ENCODE results near the gene TSC2. TPM values are rescaled to one million over a fixed set of nuclear protein-coding genes. Genes with fewer than 3 reads are reported as not detected.
"Not testable (repeated sequence)": the region's sequence is repeated elsewhere in the genome, so short reads cannot be mapped to it uniquely, and the experiment has no call there.

The TSC2 gene
- total and polyA plus RNA-seq, 2 donors (not counting 3 experiments of a cell fraction or from before 2014, with no cell fraction given) = 87.9 to 144 TPM

DNA sequence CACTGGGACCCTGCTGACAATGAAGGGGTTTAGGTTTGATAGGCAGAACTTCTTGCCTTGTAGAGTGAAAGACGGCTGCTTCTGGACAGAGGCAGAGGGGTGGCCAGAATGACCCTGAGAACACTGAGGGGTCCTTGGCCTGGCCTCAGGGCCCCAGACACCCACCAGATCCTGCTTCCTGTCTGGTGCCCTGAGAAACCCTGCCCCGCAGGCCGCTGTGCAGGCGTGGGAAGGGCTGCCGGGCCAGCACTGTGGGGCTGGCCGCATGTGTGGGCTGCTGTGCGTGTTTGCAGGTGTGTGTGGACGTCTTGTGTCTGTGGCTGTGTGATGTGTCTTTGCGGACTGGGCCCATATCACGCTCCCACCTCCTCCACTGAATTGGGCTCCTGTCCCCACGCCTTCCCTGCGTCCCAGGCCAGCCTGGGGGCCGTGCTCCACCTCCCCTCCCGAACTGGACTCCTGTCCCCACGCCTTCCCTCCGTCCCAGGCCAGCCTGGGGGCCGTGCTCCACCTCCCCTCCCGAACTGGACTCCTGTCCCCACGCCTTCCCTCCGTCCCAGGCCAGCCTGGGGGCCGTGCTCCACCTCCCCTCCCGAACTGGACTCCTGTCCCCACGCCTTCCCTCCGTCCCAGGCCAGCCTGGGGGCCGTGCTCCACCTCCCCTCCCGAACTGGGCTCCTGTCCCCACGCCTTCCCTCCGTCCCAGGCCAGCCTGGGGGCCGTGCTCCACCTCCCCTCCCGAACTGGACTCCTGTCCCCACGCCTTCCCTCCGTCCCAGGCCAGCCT, 13.7 kb upstream of the TSC2 start:
- Histone ChIP-seq H3K79me2 (ENCODE audit: control insufficient read depth, insufficient read depth, low read length) (peaks cover 10% of the 10 kb centered on the region), H3K27ac (ENCODE audit: insufficient read depth, low read depth, low read length) (peak overlapping the region; percentile 77), H2AFZ (ENCODE audit: low read depth, low read length) (peak overlapping the region; percentile 25), H3K9ac (replicated peaks; ENCODE audit: extremely low read depth, insufficient read depth, low read length) (peak overlapping the region; percentile 21), H3K4me1 (ENCODE audit: control insufficient read depth, extremely low read depth, insufficient read depth, low read length) (peaks cover 49% of the 10 kb centered on the region), H3K4me3 (replicated peaks in 1 of 3; ENCODE audit: insufficient read depth in 1 of 3, low read depth in 1 of 3, low read length in 3 of 3) (peak overlapping the region in 1 of 3 experiments; percentile 15), H3K4me2 (ENCODE audit: insufficient read depth, low read length) (peak overlapping the region; percentile 9)
- peak; percentile 12 for TF ChIP-seq MYC (IDR thresholded peaks at IDR 0.05; ENCODE audit: low read depth, low read length)
- peak; percentile 10 for TF ChIP-seq POLR2AphosphoS5 (IDR thresholded peaks at IDR 0.05; ENCODE audit: insufficient read depth, low read depth, low read length)
- CTCF ChIA-PET = interaction anchor here (1.6 to 3.6 kb wide), 4 partner anchors 10 to 22 kb away, joined by 4 to 21 read pairs (median 16); partner anchors contain the start of genes NTHL1 and TSC2
- H4K20me1 ChIP-seq (replicated peaks; ENCODE audit: control insufficient read depth, extremely low read depth, insufficient read depth, low read length); H3K9me3 ChIP-seq (replicated peaks; ENCODE audit: control insufficient read depth, insufficient read depth, low read length); H3K9me1 ChIP-seq (replicated peaks; ENCODE audit: control insufficient read depth, extremely low read depth, insufficient read depth, low read length); DNase-seq (ENCODE audit: low read depth, low spot score); BruUV-seq (replicated peaks); H3K36me3 ChIP-seq (ENCODE audit: control insufficient read depth in 2 of 2, extremely low read depth in 1 of 2, insufficient read depth in 2 of 2, low read length in 2 of 2); H3K27me3 ChIP-seq (ENCODE audit: control insufficient read depth in 2 of 2, insufficient read depth in 2 of 2, low read length in 2 of 2); FAIRE-seq: not testable (repeated sequence)
- intact Hi-C loops (cut with micrococcal nuclease) = loop anchor here (1.0 kb wide), 1 partner anchor 13 kb away; the partner anchor contains the start of genes NTHL1 and TSC2
- dilution Hi-C loops (cut with MboI; ENCODE audit: extremely low pct_ligation_motif_present, low sequenced_read_pairs) = loop anchor here (25.0 kb wide), 1 partner anchor 128 kb away; the partner anchor contains the start of gene TRAF7
- POLR2A ChIA-PET = interaction anchor here (1.2 kb wide), 1 partner anchor 121 kb away, joined by 4 read pairs; the partner anchor contains the start of gene TRAF7

- H3K9ac ChIP-seq (replicated peaks; ENCODE audit: extremely low read depth, insufficient read depth, low read length) = no peak overlapping the region
- intact Hi-C loops (cut with micrococcal nuclease) = no loop called here
- BruUV-seq (replicated peaks) = no TSS peak
- no peak overlapping the region for H3K27ac ChIP-seq (ENCODE audit: insufficient read depth, low read depth, low read length)
- no peaks in the 10 kb centered on the region for H4K20me1 ChIP-seq (replicated peaks; ENCODE audit: control insufficient read depth, extremely low read depth, insufficient read depth, low read length)
- peaks cover 49% of the 10 kb centered on the region for H3K4me1 ChIP-seq (ENCODE audit: control insufficient read depth, extremely low read depth, insufficient read depth, low read length)
- no peak overlapping the region for H2AFZ ChIP-seq (ENCODE audit: low read depth, low read length)
- no peaks in the 10 kb centered on the region for H3K27me3 ChIP-seq (ENCODE audit: control insufficient read depth in 2 of 2, insufficient read depth in 2 of 2, low read length in 2 of 2)
- DNase-seq (ENCODE audit: low read depth, low spot score) (no peak), FAIRE-seq (no peak)
- H3K9me3 ChIP-seq (replicated peaks; ENCODE audit: control insufficient read depth, insufficient read depth, low read length) = no peaks in the 10 kb centered on the region
- ChIA-PET POLR2A (no interaction called here), CTCF (interaction anchor here (1.0 to 1.7 kb wide), 3 partner anchors 12 to 106 kb away, joined by 3 to 6 read pairs (median 3); partner anchors contain the start of genes NTHL1 and TSC2)
- no peak overlapping the region for H3K4me2 ChIP-seq (ENCODE audit: insufficient read depth, low read length)
- no peak overlapping the region for H3K4me3 ChIP-seq (replicated peaks in 1 of 3; ENCODE audit: insufficient read depth in 1 of 3, low read depth in 1 of 3, low read length in 3 of 3)
- H3K79me2 ChIP-seq (ENCODE audit: control insufficient read depth, insufficient read depth, low read length) = peaks cover 10% of the 10 kb centered on the region
- H3K36me3 ChIP-seq (ENCODE audit: control insufficient read depth in 2 of 2, extremely low read depth in 1 of 2, insufficient read depth in 2 of 2, low read length in 2 of 2) = peaks cover 0 to 10% of the 10 kb centered on the region in 2 experiments
- no peaks in the 10 kb centered on the region for H3K9me1 ChIP-seq (replicated peaks; ENCODE audit: control insufficient read depth, extremely low read depth, insufficient read depth, low read length)
- no peak for TF ChIP-seq GATA2 (IDR thresholded peaks at IDR 0.05; ENCODE audit: insufficient read depth, insufficient read length, low read depth, low read length)
- TF ChIP-seq POLR2A (IDR thresholded peaks at IDR 0.05; ENCODE audit: low read depth, low read length) = no peak
- no peak for TF ChIP-seq POLR2AphosphoS5 (IDR thresholded peaks at IDR 0.05; ENCODE audit: insufficient read depth, low read depth, low read length)
- TF ChIP-seq FOS (IDR thresholded peaks at IDR 0.05; ENCODE audit: borderline replicate concordance, insufficient read depth, low read length) = no peak
- TF ChIP-seq MAX (IDR thresholded peaks at IDR 0.05; ENCODE audit: insufficient read depth, insufficient read length) = no peak
- no peak for TF ChIP-seq MYC (IDR thresholded peaks at IDR 0.05; ENCODE audit: low read depth, low read length)
- no peak for TF ChIP-seq JUN (IDR thresholded peaks at IDR 0.05; ENCODE audit: borderline replicate concordance, insufficient read depth, insufficient read length, low read depth)
- TF ChIP-seq CTCF (IDR thresholded peaks at IDR 0.05; ENCODE audit: extremely low read depth in 1 of 2, insufficient read depth in 1 of 2, low read depth in 1 of 2, low read length in 2 of 2) = no peak
- dilution Hi-C loops (cut with MboI; ENCODE audit: extremely low pct_ligation_motif_present, low sequenced_read_pairs) = loop anchor here (25.0 kb wide), 1 partner anchor 127 kb away; the partner anchor contains the start of gene TRAF7
Observed at GRCh38 chr16:2034696-2035430, 12.9 kb upstream of the TSC2 start.

Data from endothelial cell of umbilical vein (primary cell).